Colonic mucosa (tissue), 4 donors: ENCODE results near the gene NCOA3. TPM values are rescaled to one million over a fixed set of nuclear protein-coding genes. Genes with fewer than 3 reads are reported as not detected.

ENCODE experiments used
- DNase-seq: peaks from one replicate; pipeline ENCODE4 v3.0.0-alpha.2; 2020
- H3K27ac ChIP-seq: fragments of 200-600 bp; one replicate; pipeline ENCODE4 v1.8.0; 2021
- H3K27me3 ChIP-seq: fragments of 200-600 bp; one replicate; pipeline ENCODE4 v1.8.0; 2021
- H3K36me3 ChIP-seq: fragments of 200-600 bp; one replicate; pipeline ENCODE4 v1.8.0; 2021
- H3K4me1 ChIP-seq: fragments of 200-600 bp; one replicate; pipeline ENCODE4 v1.8.0; 2021; ENCODE audit warnings: mild to moderate bottlenecking
- H3K4me3 ChIP-seq: fragments of 200-600 bp; one replicate; pipeline ENCODE4 v1.8.0; 2021
- H3K9ac ChIP-seq, 2 donors: one replicate each; pipeline ENCODE4 v1.7.0; 2013; ENCODE audit warnings: control low read depth in 2 of 2, low read depth in 2 of 2, low read length in 2 of 2
- H3K9me3 ChIP-seq: fragments of 200-600 bp; one replicate; pipeline ENCODE4 v1.8.0; 2021
- intact Hi-C: fragments of 100-400 bp; cut with DNase I; formaldehyde crosslinking; loops from one replicate; pipeline ENCODE4 v1.14.1; 2022
- total RNA-seq, 2 donors: library from RNA; stranded (reverse); fragmentation: NEBNext Ultra II Directional in 1 of 2; extraction: Animal tissue kit (Norgen Biotek cat#: 25700) in 1 of 2; gene quantifications; one replicate each; pipeline ENCODE4 v1.2.1, GENCODE V29; 2021
- TF ChIP-seq, protein P1 (sequence below): fragments of 200-600 bp; IDR thresholded peaks from one replicate; pipeline ENCODE4 v1.8.0; 2022; ENCODE audit warnings: antibody characterized with exemption, mild to moderate bottlenecking
- donor health status: healthy.
- donor health status: DM: no; HTN: no; CAD: no.
- donor health status: DM: no; HTN: no; CAD: no.

The NCOA3 gene
- total RNA-seq, 2 donors from 2014 or later = 17.1 to 24.2 TPM

DNA sequence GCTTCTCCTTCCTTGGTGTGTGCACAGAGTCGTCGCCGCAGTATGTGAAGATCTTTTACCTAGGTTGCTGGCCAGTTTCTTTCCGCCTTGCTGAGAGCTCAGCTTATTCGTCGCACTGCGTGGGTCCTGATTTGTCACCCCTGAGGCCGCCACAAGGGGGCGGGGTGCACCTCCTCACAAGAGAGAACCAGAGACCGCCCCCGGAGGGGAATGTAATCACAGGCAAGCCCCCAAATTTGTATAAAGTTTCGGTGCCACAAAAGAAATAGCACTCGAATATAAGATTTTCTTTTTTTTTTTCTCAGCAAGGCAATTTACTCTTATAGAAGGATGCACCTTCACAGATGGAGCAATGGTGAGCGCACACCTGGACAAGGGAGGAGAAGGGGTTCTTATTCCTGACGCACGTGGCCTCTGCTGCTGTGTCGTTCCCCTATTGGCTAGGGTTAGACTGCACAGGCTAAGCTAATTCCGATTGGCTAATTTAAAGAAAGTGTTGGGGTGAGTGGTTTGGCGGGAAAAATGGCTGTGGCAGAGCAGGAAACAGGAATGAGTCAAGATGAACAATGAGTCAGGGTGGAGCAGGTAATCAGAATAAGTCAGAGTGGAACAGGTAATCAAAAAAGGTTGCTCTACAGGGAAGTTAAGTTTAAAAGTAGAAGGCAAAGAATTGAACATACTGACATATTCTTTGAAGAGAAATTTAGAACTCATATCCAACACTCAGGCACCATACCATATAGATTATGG lies 19.5 kb downstream of the NCOA3 start:
- H3K9ac ChIP-seq = no peak overlapping the region
- TF ChIP-seq, protein P1, sequence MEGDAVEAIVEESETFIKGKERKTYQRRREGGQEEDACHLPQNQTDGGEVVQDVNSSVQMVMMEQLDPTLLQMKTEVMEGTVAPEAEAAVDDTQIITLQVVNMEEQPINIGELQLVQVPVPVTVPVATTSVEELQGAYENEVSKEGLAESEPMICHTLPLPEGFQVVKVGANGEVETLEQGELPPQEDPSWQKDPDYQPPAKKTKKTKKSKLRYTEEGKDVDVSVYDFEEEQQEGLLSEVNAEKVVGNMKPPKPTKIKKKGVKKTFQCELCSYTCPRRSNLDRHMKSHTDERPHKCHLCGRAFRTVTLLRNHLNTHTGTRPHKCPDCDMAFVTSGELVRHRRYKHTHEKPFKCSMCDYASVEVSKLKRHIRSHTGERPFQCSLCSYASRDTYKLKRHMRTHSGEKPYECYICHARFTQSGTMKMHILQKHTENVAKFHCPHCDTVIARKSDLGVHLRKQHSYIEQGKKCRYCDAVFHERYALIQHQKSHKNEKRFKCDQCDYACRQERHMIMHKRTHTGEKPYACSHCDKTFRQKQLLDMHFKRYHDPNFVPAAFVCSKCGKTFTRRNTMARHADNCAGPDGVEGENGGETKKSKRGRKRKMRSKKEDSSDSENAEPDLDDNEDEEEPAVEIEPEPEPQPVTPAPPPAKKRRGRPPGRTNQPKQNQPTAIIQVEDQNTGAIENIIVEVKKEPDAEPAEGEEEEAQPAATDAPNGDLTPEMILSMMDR = no peak
- H3K4me3 ChIP-seq = no peak overlapping the region
- H3K9me3 ChIP-seq = peaks cover 10% of the 10 kb centered on the region
- intact Hi-C loops = no loop called here
- no peaks in the 10 kb centered on the region for H3K36me3 ChIP-seq
- H3K4me1 ChIP-seq = no peaks in the 10 kb centered on the region
- no peaks in the 10 kb centered on the region for H3K27me3 ChIP-seq
- no peak for DNase-seq
- no peak overlapping the region for H3K27ac ChIP-seq

DNA sequence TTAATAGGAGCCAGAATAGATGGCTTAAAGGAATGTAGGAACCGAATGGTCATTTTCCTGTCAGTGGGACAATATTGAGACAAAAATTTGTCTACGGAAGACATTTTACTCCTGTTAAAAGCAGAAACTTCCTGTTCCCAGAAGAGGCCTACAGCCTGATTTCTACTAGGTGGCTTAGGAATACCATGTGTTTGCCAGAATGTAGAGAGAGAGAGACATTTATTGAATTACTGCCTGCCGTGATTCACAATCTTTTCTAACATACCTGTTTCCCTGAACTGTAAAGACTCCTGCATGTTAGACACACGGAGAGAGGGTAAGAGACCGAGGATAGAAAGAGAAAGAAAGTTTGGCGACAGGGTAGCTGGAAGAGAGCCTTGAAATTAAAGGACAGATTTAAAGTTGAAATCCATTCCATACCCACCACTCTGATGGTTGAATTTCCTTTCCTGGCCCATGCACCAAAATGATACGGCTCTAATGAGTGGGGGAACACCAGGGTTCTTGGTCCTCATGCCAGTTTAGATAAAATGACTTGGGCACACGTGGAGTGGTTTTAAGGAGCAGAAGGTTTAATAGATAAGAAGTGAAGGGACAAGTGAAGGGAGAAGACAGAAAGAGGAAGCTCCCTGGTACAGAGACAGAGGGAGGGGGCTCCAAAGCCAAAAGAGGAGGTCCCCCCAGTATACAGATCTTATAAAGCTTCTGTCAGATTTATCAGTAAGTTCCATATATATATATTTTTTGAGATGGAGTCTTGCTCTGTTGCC lies 22.5 kb downstream of the NCOA3 start:
- H3K27ac ChIP-seq = no peak overlapping the region
- peaks cover 10% of the 10 kb centered on the region for H3K9me3 ChIP-seq
- no peaks in the 10 kb centered on the region for H3K27me3 ChIP-seq
- H3K4me3 ChIP-seq = no peak overlapping the region
- DNase-seq = no peak
- no peaks in the 10 kb centered on the region for H3K36me3 ChIP-seq
- TF ChIP-seq, protein P1 = no peak
- intact Hi-C loops = no loop called here
- no peak overlapping the region for H3K9ac ChIP-seq
- no peaks in the 10 kb centered on the region for H3K4me1 ChIP-seq

DNA sequence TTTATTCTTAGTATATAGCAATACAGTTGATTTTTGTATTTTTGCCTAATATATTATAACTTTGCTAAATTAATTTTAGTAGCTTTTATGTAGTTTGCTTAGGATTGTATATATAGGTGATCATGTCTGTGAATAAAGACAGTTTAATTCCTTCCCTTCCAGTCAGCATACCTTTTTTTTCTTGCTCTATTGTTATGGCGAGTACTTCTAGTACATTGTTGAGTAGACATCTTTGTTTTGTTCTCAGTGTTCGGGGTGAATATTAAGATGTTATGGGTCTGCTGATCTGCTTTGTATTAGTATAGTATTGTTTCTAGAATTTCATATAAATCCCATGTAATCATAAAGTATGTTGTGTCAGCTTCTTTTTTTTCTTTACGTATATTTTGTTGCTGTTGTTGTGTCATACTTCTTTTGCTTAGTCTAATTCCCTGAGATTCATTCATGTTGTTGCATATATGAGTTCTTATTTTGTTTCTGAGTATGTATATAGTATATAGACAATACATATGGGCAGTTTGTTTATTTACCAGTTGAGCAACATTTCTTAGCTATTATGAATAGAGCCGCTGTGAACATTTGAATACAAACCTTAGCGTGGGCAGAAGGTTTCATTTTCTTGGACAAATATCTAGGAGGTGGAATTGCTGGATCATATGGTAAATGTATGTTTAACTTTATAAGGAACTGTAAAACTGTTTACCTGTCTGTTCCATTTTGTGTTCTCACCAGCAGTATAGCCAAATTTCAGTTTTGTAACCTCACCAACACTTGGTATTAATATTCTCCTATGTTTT lies 25.5 kb downstream of the NCOA3 start:
- Histone ChIP-seq H3K4me3 (no peak overlapping the region), H3K27ac (no peak overlapping the region), H3K27me3 (no peaks in the 10 kb centered on the region), H3K4me1 (no peaks in the 10 kb centered on the region), H3K9ac (no peak overlapping the region), H3K36me3 (no peaks in the 10 kb centered on the region), H3K9me3 (no peaks in the 10 kb centered on the region)
- DNase-seq = no peak
- TF ChIP-seq, protein P1 = no peak
- intact Hi-C loops = no loop called here

DNA sequence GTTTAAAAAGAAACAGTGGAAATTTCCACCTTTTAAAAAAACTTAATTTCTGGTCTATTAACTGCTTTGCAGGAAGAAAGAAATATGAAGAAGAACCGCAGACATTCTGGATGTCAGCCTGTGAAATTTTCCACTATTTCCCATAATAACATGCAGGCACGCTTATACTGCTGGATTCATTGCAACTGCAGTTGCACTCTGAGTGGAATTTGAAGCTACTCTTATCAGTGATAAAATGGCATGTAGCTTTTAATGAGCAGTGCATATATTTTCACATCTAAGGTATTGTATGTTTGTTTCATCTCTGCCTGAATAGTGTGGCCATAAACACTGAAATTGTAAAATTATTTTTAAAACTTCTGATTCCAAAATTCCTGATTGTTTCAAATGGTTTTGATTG lies 28.2 kb downstream of the NCOA3 start:
- intact Hi-C loops = no loop called here

DNA sequence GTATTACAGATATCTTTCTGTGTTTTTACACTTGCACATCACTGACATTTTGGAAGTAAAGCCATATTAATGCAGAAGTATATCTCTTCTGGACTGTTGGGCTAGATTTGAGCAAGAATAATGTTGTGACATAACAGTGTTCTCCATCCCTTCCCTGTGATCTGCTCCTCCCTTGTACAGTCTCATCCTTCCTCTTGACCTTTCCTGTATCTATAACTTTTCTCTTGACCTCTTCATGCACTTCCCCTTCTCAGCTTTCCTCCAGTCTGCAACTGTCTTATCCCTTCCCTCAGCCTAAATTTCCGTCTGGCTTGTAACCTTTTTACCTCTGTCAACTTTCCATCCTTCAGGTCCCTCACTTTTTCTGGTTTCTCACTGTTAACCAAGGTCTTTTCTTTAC lies 29.8 kb downstream of the NCOA3 start:
- Histone ChIP-seq H3K9me3 (no peaks in the 10 kb centered on the region), H3K27me3 (no peaks in the 10 kb centered on the region), H3K9ac (no peak overlapping the region), H3K4me1 (no peaks in the 10 kb centered on the region), H3K27ac (no peak overlapping the region), H3K36me3 (no peaks in the 10 kb centered on the region), H3K4me3 (no peak overlapping the region)
- intact Hi-C loops = no loop called here
- DNase-seq = no peak
- TF ChIP-seq, protein P1 = no peak

More for the DNA sequence above, 28.2 kb downstream of the NCOA3 start:
- no peaks in the 10 kb centered on the region for H3K36me3 ChIP-seq
- no peaks in the 10 kb centered on the region for H3K9me3 ChIP-seq
- no peaks in the 10 kb centered on the region for H3K27me3 ChIP-seq
- no peak for DNase-seq
- no peak overlapping the region for H3K9ac ChIP-seq
- no peak overlapping the region for H3K27ac ChIP-seq
- no peaks in the 10 kb centered on the region for H3K4me1 ChIP-seq
- TF ChIP-seq, protein P1 = no peak
- no peak overlapping the region for H3K4me3 ChIP-seq
